ENCODE data around the gene NOXO1. TPM values are rescaled to one million over a fixed set of nuclear protein-coding genes. Genes with fewer than 3 reads are reported as not detected.

Gene NOXO1
- total and polyA plus RNA-seq, 10 of the 15 experiments (the other 5 are each of a cell fraction or from before 2014, with no cell fraction given) = 0.09 to 0.76 (median 0.26) TPM; not detected in 4

GRCh38 chr16:1949507-1949906 is 31.8 kb downstream of the NOXO1 start (continued):
- TF ChIP-seq ZBTB40 (IDR thresholded peaks at IDR 0.05; ENCODE audit: borderline replicate concordance) (no peak), SIX5 (IDR thresholded peaks at IDR 0.05; ENCODE audit: low read depth, low read length, severe bottlenecking) (no peak), MEF2B (IDR thresholded peaks at IDR 0.05; ENCODE audit: partially characterized antibody, poor library complexity, severe bottlenecking) (no peak), BCL11A (IDR thresholded peaks at IDR 0.05; ENCODE audit: low read depth, low read length) (no peak), SMC3 (IDR thresholded peaks at IDR 0.05; ENCODE audit: borderline replicate concordance, low read length) (no peak), ESRRA (IDR thresholded peaks at IDR 0.05; ENCODE audit: low read length) (no peak), TBL1XR1 (IDR thresholded peaks at IDR 0.05; ENCODE audit: low read depth, low read length) (no peak), ZNF622 (IDR thresholded peaks at IDR 0.05) (no peak), ZNF592 (IDR thresholded peaks at IDR 0.05) (no peak), MEF2A (IDR thresholded peaks at IDR 0.05; ENCODE audit: insufficient read depth, low read depth, low read length) (no peak), IKZF2 (IDR thresholded peaks at IDR 0.05) (no peak), E2F4 (IDR thresholded peaks at IDR 0.05; ENCODE audit: low read depth, low read length) (no peak), LARP7 (IDR thresholded peaks at IDR 0.05) (no peak)

Measured in GM12878 (cell line).